Stomach (tissue), 4 donors: ENCODE results near the gene FIP1L1.

Experiments used
- CTCF ChIP-seq, 7 experiments: fragments of 450-650 bp in 4 of 7; fragments of 200-600 bp in 3 of 7; sonication (generic) in 3 of 7; IDR thresholded peaks; one replicate each; pipeline ENCODE4 v1.5.1; 2016 to 2019; ENCODE audit warnings: antibody characterized with exemption in 7 of 7, control low read depth in 2 of 7, mild to moderate bottlenecking in 1 of 7
- EP300 ChIP-seq: sonication (generic); formaldehyde crosslinking; IDR thresholded peaks from one replicate; pipeline ENCODE4 v1.6.1; 2017; ENCODE audit warnings: antibody characterized with exemption

- TF ChIP-seq CTCF (IDR thresholded peaks at IDR 0.05) (no peak), EP300 (no peak)
Observed at GRCh38 chr4:53489279-53489889, 111.9 kb downstream of the FIP1L1 start.
